Fibroblast of lung (primary cell): ENCODE data around the gene APOA1. TPM values are rescaled to one million over a fixed set of nuclear protein-coding genes. Genes with fewer than 3 reads are reported as not detected.
"Not testable (repeated sequence)": the region's sequence is repeated elsewhere in the genome, so short reads cannot be mapped to it uniquely, and the experiment has no call there.

Source experiments
- DNase-seq, 2 donors: peaks; one replicate each; pipeline versions ENCODE4 v3.0.0 to v3.0.0-alpha.2; 2010; ENCODE audit warnings: low read depth in 2 of 2
- H2AFZ ChIP-seq: 2 replicates; pipeline ENCODE4 v1.5.1; 2012; ENCODE audit warnings: low read length, control low read depth, inconsistent platforms
- H3K27ac ChIP-seq: 2 replicates; pipeline ENCODE4 v1.5.1; 2011; ENCODE audit warnings: low read length, control low read depth; ENCODE audit not compliant: insufficient read depth
- H3K27me3 ChIP-seq: 2 replicates; pipeline ENCODE4 v1.5.1; 2011; ENCODE audit warnings: mild to moderate bottlenecking, low read length; ENCODE audit not compliant: control insufficient read depth, insufficient read depth
- H3K36me3 ChIP-seq: 2 replicates; pipeline ENCODE4 v1.5.1; 2011; ENCODE audit warnings: low read length; ENCODE audit not compliant: control insufficient read depth, insufficient read depth
- H3K4me1 ChIP-seq: 2 replicates; pipeline ENCODE4 v1.5.1; 2011; ENCODE audit warnings: low read length; ENCODE audit not compliant: control insufficient read depth, insufficient read depth; ENCODE audit errors: extremely low read depth
- H3K4me2 ChIP-seq: 2 replicates; pipeline ENCODE4 v1.5.1; 2011; ENCODE audit warnings: low read length, control low read depth; ENCODE audit not compliant: insufficient read depth; ENCODE audit errors: extremely low read depth
- H3K4me3 ChIP-seq, 4 experiments: fragments of 200-600 bp in 1 of 4; sonication (generic) in 1 of 4; replicated peaks in 1 of 4; 2 replicates each; pipeline ENCODE4 v1.5.1; 2011 to 2016; ENCODE audit warnings: low read length in 4 of 4, low read depth in 3 of 4, mild to moderate bottlenecking in 3 of 4, control low read depth in 2 of 4, inconsistent platforms in 1 of 4, mixed read lengths in 1 of 4; ENCODE audit not compliant: insufficient read depth in 1 of 4; ENCODE audit errors: control extremely low read depth in 1 of 4
- H3K79me2 ChIP-seq: 2 replicates; pipeline ENCODE4 v1.5.1; 2012; ENCODE audit warnings: mild to moderate bottlenecking, low read length, inconsistent platforms; ENCODE audit not compliant: control insufficient read depth, insufficient read depth
- H3K9ac ChIP-seq: 2 replicates; pipeline ENCODE4 v1.5.1; 2011; ENCODE audit warnings: mild to moderate bottlenecking, low read length, control low read depth; ENCODE audit not compliant: insufficient read depth
- H3K9me3 ChIP-seq: 2 replicates; pipeline ENCODE4 v1.5.1; 2012; ENCODE audit warnings: low read depth, low read length; ENCODE audit not compliant: control insufficient read depth, insufficient read depth
- H4K20me1 ChIP-seq: 2 replicates; pipeline ENCODE4 v1.5.1; 2011; ENCODE audit warnings: low read length; ENCODE audit not compliant: control insufficient read depth, insufficient read depth; ENCODE audit errors: extremely low read depth
- EZH2 ChIP-seq: IDR thresholded peaks from 2 replicates; pipeline ENCODE4 v1.5.1; 2012; ENCODE audit warnings: low read length, control low read depth, mild to moderate bottlenecking; ENCODE audit errors: missing control alignments
- polyA plus RNA-seq, 2 donors: library from polyadenylated mRNA; depleted of rRNA in 1 of 2; stranded (reverse) in 1 of 2; unstranded in 1 of 2; fragments of >200 nt; gene quantifications; 2 replicates each; pipeline ENCODE4 v1.2.1, GENCODE V29; 2011 to 2012; ENCODE audit warnings: missing spikeins in 1 of 2
- total RNA-seq: library from RNA; depleted of rRNA; stranded (reverse); fragments of >200 nt; gene quantifications from 2 replicates; pipeline ENCODE4 v1.2.1, GENCODE V29; 2014
- TF ChIP-seq, protein P1 (sequence below), 2 donors: IDR thresholded peaks in 1 of 2; conservative IDR thresholded peaks in 1 of 2; 1 replicate in 1 of 2; 2 replicates in 1 of 2; pipeline ENCODE4 v1.5.1; 2011 to 2012; ENCODE audit warnings: low read length in 2 of 2, control low read depth in 1 of 2, inconsistent platforms in 1 of 2, low read depth in 1 of 2, mild to moderate bottlenecking in 1 of 2

Gene APOA1
- total and polyA plus RNA-seq, 2 donors (not counting 1 experiment from before 2014, with no cell fraction given): 0.05 TPM; not detected in 1

DNA sequence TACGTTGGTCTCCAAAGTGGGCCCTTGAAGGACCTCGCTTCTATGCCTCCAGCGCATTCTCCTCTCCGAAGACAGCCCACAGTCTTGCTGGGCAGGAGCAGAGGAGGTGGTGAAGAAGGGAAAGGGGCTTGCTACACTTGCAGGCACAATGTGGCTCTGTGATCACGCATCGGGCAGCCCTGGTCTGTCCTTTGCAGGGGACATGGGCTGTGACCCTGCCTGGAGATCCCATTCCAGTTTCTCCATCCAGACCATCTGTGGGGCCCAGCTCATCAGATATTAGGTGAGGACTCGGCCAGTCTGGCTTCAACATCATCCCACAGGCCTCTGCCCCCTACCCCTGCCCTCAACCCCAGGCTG lies 810 bp downstream of the APOA1 start:
- H3K9ac ChIP-seq: no peak overlapping the region
- H3K4me2 ChIP-seq: no peak overlapping the region
- no peaks in the 10 kb centered on the region for H3K27me3 ChIP-seq
- H3K4me3 ChIP-seq: no peak overlapping the region
- no peak overlapping the region for H3K27ac ChIP-seq
- no peaks in the 10 kb centered on the region for H3K9me3 ChIP-seq
- no peaks in the 10 kb centered on the region for H3K36me3 ChIP-seq
- H3K4me1 ChIP-seq: peaks cover 7% of the 10 kb centered on the region
- TF ChIP-seq, protein P1, sequence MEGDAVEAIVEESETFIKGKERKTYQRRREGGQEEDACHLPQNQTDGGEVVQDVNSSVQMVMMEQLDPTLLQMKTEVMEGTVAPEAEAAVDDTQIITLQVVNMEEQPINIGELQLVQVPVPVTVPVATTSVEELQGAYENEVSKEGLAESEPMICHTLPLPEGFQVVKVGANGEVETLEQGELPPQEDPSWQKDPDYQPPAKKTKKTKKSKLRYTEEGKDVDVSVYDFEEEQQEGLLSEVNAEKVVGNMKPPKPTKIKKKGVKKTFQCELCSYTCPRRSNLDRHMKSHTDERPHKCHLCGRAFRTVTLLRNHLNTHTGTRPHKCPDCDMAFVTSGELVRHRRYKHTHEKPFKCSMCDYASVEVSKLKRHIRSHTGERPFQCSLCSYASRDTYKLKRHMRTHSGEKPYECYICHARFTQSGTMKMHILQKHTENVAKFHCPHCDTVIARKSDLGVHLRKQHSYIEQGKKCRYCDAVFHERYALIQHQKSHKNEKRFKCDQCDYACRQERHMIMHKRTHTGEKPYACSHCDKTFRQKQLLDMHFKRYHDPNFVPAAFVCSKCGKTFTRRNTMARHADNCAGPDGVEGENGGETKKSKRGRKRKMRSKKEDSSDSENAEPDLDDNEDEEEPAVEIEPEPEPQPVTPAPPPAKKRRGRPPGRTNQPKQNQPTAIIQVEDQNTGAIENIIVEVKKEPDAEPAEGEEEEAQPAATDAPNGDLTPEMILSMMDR (conservative IDR thresholded peaks at IDR 0.05 in 1 of 2, IDR thresholded peaks at IDR 0.05 in 1 of 2; ENCODE audit: low read depth in 1 of 2, low read length in 2 of 2): no peak
- TF ChIP-seq EZH2: no peak
- no peaks in the 10 kb centered on the region for H4K20me1 ChIP-seq
- H3K79me2 ChIP-seq: no peaks in the 10 kb centered on the region
- DNase-seq: no peak
- H2AFZ ChIP-seq: no peak overlapping the region

DNA sequence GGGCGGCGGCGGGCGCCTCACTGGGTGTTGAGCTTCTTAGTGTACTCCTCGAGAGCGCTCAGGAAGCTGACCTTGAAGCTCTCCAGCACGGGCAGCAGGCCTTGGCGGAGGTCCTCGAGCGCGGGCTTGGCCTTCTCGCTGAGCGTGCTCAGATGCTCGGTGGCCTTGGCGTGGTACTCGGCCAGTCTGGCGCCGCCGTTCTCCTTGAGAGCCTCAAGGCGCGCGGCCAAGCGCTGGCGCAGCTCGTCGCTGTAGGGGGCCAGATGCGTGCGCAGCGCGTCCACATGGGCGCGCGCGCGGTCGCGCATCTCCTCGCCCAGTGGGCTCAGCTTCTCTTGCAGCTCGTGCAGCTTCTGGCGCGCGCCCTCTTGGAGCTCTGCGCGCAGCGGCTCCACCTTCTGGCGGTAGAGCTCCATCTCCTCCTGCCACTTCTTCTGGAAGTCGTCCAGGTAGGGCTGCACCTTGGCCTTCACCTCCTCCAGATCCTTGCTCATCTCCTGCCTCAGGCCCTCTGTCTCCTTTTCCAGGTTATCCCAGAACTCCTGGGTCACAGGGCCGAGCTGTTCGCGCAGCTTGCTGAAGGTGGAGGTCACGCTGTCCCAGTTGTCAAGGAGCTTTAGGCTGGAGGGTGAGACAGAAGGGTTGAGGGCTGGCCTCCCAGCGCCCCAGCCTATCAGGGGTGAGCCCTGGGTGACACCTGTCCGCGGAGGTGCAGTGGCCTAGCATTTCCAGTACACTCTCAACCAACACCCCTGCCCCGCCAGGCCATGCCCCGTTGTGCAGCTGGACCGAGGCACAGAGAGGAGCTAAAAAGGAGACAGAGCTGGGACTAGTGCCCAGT lies 1.4 kb downstream of the APOA1 start:
- TF ChIP-seq EZH2: no peak
- TF ChIP-seq, protein P1 (conservative IDR thresholded peaks at IDR 0.05 in 1 of 2, IDR thresholded peaks at IDR 0.05 in 1 of 2; ENCODE audit: low read depth in 1 of 2, low read length in 2 of 2): peak; percentile 56 to 58
- Histone ChIP-seq H3K9ac (peak overlapping the region; percentile 53), H3K36me3 (no peaks in the 10 kb centered on the region), H3K27ac (peak overlapping the region; percentile 65), H4K20me1 (no peaks in the 10 kb centered on the region), H3K4me1 (peaks cover 7% of the 10 kb centered on the region), H3K4me2 (peak overlapping the region; percentile 51), H3K9me3 (no peaks in the 10 kb centered on the region), H3K4me3 (peak overlapping the region in 3 of 4 experiments; percentile 1 to 39 (median 19)), H3K27me3 (no peaks in the 10 kb centered on the region), H2AFZ (peak overlapping the region; percentile 78), H3K79me2 (no peaks in the 10 kb centered on the region)
- DNase-seq: peak; percentile 93 to 95

DNA sequence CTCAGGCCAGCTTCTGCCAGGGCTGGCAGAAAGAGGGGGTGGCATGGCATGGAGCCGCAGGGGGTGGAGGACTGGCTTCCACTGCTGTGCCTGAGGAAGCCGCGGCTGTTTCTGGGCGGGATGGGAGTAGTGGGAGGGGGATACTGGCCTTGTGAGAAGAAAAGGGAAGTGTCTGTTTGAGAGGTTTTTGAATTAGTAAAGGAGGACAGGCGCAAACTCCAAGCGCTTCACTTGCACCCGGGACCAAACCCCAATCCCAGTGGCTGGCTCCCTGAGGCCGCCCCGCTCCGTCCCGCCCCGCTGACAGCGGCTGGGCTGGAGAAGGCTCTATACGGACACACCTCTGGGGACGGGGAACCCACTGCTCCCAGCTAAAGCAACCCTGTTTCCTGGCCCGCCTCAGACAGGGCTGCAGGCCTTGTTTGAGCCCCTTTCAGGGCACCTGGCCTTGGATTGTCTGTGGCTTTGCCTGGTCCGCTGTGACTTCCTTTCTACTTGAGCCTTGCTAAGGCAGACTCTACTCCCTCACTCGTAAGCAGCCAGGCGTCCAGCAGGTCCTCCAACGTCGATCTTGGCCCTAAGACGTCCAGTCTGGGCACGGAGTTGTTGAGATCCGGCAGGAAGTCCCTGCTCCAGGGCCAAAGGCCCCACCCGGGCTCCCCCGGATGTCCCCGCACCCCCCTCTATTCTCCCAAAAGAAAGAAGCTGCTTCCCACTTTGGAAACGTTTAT lies 2.2 kb downstream of the APOA1 start:
- Histone ChIP-seq H3K36me3 (no peaks in the 10 kb centered on the region), H2AFZ (peak overlapping the region; percentile 81), H3K4me3 (peak overlapping the region in 2 of 4 experiments; percentile 19 to 39), H3K27ac (peak overlapping the region; percentile 65), H3K27me3 (no peaks in the 10 kb centered on the region), H3K4me1 (peaks cover 7% of the 10 kb centered on the region), H4K20me1 (no peaks in the 10 kb centered on the region), H3K9me3 (no peaks in the 10 kb centered on the region), H3K79me2 (no peaks in the 10 kb centered on the region), H3K9ac (peak overlapping the region; percentile 53), H3K4me2 (peak overlapping the region; percentile 51)
- no peak for DNase-seq
- TF ChIP-seq, protein P1 (conservative IDR thresholded peaks at IDR 0.05 in 1 of 2, IDR thresholded peaks at IDR 0.05 in 1 of 2; ENCODE audit: low read depth in 1 of 2, low read length in 2 of 2): no peak

DNA sequence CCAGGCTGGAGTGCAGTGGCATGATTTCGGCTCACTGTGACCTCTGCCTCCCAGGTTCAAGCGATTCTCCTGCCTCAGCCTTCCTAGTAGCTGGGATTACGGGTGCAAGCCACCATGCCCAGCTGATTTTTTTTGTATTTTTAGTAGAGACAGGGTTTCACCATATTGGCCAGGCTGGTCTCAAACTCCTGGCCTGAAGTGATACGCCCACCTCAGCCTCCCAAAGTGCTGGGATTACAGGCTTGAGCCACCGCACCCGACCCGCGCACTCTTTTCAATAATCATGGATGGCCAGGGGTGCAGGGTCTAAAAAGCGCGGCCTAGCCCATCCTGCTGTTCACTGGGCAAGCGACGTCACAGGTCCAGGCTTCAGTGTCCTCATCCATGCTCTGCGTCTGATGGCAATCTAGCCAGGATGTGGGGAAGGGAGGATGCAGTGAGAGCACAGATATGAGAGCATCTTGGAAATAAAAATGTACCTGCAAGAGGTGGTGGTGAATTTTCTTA lies 2.8 kb downstream of the APOA1 start:
- not testable (repeated sequence) for H3K4me1 ChIP-seq, H4K20me1 ChIP-seq, DNase-seq, H3K27ac ChIP-seq, H2AFZ ChIP-seq, H3K9me3 ChIP-seq, H3K79me2 ChIP-seq, H3K4me3 ChIP-seq, H3K36me3 ChIP-seq, H3K4me2 ChIP-seq, H3K27me3 ChIP-seq, H3K9ac ChIP-seq
